NCI-H1092 (cell line): ENCODE data around the gene LRRC7.

Experiments used
- DNase-seq: peaks from one replicate; lab custom pipeline; 2025; lab: John Stamatoyannopoulos, UW

LRRC7 gene

GRCh38 chr1:69976896-69977295 is 409.2 kb downstream of the LRRC7 start:
- no peak for DNase-seq

GRCh38 chr1:69982992-69983391 is 415.3 kb downstream of the LRRC7 start:
- no peak for DNase-seq

DNA sequence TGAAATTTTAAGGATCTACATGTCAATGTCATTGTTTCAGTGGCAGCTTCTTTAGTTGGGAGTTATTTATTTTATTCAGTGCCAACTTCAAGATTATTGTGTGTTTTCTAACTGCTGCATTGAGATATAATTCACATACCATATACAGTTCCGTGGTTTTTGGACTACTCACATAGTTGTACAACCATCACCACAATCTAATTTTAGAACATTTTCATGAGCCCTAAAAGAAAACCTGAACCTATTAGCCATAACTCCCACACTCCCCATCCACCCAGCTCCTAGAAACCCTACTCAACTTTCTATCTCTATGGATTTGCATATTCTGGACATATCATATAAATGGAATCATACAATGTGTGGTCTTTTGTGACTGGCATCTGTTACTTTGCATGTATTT is 417.7 kb downstream of the LRRC7 start:
- no peak for DNase-seq

- DNase-seq: no peak
Measured at GRCh38 chr1:69985901-69986439, 418.2 kb downstream of the LRRC7 start.

- DNase-seq: no peak
Measured at GRCh38 chr1:69987881-69988280, 420.2 kb downstream of the LRRC7 start.

DNA sequence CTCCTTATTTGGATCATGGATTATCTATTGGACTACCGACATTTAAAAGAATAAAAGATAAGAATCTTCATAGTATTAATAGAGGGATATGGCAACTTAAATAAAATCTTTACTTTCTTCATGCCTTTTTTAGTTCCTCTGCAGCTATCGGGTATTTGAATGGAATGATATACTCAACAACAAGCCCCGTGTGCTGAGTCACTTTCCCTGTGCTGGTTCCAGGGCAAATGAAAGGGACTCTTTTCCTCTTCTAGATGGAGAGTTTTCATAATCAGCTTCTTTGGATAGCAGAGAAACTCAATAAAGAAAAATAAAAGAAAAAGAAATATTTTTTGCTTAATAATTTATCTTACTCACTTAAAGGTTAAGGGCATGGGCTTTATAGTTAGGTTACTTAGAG is 423.9 kb downstream of the LRRC7 start:
- DNase-seq: no peak

DNA sequence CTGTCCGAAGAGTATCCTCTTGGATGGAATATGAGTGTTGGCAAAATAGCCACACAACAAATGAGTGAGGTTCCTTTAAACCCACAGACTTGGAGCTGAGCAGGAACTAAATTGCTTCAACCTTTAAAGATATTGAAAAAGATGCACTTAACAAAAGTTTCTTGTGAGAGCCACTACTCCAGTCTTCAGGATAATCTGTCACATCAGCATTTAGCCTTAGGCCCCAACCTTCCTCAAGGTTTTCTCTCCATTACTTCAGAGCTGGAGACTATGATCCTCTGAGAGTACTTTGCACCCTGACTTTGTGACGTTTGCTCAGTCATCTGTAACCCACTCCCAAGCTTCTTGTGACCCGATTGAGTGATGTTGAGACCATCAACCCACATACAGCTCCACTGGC is 424.9 kb downstream of the LRRC7 start:
- DNase-seq: no peak

GRCh38 chr1:69993810-69994209 is 426.1 kb downstream of the LRRC7 start:
- DNase-seq: no peak

DNA sequence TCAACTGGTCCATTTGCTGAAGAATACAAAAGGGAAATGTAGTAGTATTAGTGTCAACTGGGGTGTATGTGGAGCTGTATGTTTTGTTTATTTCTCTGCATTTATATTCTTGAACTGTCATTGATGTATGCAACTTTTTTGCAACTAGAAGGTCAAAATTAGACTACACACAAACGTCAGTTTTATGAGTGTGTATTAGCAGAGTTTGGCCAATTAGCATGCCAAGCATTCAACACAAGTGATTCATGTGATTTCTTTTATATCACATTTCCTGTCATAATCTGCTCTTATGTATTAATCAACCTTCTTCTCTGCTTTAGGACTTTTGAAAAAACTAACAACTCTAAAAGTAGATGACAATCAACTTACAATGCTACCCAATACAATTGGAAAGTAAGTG is 426.5 kb downstream of the LRRC7 start:
- no peak for DNase-seq

DNA sequence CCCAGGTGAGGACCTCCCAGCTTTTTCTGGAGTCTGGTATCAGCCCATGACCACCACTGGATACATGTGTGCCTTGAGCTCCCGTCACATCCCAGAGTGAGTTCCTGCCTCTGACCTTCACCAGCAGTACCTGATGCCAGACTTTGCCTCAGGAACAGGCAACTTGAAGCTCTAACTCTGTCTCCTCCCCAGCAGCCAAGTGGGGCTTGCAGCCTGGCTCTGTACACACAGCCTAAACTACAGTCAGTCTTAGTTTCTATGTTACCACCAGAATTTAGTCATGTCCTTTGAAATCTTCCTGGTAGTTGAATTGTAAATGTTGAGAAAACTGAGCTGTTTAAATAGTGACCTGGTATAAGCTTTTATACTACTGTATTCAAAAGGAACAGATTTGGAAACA is 431.1 kb downstream of the LRRC7 start:
- no peak for DNase-seq

DNA sequence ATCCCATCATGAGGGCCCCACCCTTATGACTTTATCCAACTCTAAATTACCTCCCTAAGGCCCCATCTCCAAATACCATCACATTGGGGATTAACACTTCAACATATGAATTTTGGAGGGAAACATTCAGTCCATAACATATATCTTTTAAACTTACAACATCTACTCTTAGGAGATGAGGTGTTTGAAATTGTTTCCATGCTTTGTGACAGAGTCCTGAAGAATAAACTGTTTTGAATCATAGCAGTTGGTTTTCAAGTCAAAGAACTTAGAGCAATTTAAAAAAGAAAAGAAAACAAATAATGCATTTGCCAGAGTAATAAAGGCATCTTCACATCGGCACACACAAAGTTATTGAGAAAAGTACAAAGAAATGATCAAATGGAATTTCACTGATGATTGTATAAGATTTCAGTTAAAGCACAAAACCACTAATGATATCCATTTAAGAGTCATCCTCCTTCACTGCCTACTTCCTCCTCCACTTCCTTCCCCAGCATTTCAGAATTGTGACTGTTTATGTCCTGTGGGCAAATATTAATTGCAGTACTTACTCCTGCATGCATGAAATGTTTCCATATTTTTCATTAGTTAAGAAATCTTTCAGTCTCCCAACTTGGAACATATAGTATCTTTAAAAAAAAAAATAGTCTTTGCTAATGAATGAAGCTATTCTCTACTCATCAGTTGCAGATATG is 435.6 kb downstream of the LRRC7 start:
- DNase-seq: no peak

DNA sequence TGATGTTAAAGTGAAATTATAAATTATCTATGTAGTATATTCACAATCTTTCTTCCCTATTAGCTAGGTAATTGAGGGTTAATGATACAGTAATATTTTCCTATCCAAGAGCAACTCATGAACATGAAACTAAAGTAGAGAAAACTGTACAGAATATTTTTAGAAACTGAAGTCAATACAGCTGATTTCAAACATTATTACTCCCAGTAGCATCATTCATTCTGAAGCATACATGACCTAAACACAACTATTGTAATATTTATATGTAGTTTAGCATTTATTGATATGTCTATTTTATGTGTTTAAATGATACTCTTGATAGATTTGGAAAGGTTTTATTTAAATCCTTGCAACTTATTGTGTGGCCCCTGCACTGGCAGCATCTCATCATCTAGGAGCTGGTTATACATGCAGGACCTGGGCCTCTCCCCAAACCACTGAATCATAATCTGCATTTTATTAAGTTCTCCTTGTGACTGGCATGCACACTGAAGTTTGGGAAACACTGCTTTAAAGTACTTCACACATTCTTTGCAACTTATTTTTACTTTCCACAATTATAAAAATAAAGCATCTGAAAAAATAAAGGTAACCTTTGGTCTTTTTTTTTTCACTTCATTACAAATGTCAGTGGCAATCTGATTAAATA is 437.8 kb downstream of the LRRC7 start:
- DNase-seq: no peak

DNA sequence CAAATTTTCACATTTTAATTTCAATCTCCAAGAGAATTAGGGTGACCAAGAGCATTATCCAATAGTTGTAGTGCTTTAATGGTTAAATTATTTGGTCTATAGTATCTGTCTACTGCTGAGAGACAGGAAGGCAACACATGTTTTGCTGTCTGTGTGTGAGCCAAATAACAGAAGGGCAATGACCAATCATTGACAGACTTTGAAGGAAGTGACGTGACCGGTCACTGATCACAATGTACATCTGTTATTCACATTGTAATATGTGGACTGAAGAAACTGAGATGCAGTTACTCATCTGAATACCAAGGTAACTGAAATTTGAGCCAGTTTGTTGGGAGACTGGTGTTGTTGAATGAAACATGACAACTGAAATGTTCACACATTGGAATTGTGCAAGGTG is 440.9 kb downstream of the LRRC7 start:
- DNase-seq: no peak

- no peak for DNase-seq
Measured at GRCh38 chr1:70017770-70018169, 450.0 kb downstream of the LRRC7 start.

GRCh38 chr1:70024272-70024671 is 456.6 kb downstream of the LRRC7 start:
- DNase-seq: no peak

DNA sequence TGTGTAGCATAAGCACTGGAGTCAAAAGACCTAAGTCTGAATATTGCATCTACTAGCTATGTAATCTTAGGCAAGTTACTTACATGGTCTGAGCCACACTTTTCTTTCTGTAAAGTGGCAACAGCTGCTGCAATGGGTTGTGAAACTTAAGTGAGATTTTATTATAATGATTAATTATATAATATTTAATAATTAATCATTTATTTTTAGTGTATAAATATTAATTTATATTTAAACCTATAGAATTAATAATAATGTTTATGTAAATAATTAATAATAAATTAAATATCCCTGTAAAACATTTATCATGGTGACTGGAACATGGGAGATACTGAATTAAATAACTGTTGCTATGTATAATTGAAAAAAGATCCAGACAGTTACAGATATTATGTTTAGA is 457.3 kb downstream of the LRRC7 start:
- DNase-seq: no peak

DNA sequence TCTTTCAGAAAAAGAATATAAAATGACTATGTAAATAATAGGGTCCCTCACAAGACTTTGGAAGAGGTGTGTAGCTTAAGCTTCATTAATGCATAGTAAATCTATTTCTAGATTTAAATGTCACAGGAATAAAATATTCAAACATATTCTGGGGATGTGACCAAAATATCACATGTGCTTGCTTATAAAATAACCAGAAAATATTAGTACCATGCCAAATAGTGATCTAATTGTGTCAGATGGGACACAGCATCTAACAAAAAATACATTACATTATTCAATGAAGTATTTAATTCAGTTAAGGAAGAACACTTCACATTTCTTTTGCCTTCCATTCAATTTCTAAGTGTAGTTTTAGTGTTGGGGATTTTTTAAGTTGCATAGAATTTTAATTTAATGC is 458.1 kb downstream of the LRRC7 start:
- no peak for DNase-seq

- no peak for DNase-seq
Measured at GRCh38 chr1:70033266-70033873, 465.6 kb downstream of the LRRC7 start.

DNA sequence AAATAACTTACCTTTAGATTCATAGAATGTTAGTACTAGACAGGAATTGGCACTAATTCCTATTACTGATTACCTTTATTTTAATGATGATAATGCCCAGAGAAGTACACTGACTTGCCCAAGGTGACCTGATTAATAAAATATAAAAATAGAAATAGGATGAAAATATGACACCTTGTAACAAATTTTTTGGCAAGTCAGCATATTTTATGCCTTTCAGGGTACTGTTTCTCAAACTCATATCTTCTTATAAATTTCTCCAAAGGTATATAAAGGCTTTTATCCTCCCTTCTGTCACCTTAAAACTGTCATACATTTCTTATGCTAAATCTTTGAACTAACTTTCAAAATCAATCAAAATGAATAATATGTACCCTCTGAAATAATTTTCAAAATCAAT is 466.2 kb downstream of the LRRC7 start:
- no peak for DNase-seq

DNA sequence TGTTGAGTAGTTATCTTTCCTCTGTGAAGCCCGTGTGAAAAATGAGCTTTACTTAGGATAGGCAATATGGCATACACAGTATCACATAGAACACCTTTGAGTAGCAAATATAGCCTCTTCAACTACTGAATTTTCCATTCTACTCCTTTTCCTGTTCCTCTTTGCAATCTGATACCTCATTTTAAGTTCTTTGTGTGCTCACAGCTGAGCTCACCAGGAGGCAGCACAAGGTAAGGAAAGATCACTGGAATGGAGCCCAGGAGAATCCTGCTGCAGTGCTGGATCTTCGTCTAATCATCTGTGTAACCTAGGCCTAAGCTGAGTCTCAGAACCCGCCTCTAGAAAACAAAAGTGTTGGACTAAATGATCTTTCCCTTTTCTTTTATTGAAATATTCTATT is 466.7 kb downstream of the LRRC7 start:
- peak; percentile 20 for DNase-seq

DNA sequence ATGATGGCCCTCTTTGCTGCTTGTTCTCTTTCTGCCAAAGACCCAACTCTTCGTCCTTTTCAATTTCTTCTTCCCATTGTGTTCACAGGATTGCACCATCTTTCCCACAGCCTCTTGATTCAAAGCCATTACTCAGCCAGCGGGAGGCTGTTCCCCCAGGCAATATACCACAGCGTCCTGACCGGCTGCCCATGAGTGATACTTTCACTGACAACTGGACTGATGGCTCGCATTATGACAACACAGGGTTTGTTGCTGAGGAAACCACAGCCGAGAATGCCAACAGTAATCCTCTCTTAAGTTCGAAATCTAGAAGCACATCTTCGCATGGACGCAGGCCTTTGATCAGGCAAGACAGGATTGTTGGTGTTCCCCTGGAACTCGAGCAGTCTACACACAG is 470.3 kb downstream of the LRRC7 start:
- no peak for DNase-seq

GRCh38 chr1:70039485-70039884 is 471.8 kb downstream of the LRRC7 start:
- no peak for DNase-seq

DNA sequence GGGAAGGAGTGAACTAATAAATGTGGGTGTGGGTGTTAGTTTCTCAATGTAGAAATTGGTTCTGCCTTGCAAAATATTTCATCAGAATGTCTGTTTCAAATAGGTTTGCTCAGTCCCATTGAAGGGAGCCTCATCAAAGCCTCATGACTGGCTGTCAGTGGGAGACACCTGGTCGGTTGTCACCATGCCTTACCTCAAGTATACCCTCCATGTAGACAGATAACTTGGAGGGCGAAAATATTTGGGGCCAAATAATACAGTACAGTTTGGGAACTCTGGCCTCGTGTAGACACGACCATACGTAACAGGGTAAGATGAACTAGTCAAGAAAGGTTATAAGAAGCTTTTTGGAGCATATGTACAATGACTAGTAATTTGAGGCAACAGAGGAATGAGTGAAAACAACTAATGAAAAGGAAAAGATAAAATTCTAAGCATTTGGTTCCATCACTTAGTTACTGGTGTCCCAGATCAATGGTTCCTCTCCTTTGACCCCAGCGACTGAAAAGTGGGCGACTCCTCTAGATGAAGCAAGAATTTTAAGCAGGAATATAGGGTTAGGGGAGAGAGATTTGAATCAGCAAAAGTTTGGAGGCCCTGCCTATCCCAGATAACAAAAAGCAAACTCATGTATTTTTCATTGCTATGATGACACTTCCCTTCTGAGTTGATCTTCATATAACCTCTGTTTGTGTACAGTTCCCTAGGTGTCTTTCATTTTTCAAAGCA is 473.8 kb downstream of the LRRC7 start:
- DNase-seq: no peak
